Smooth muscle cell of the umbilical artery (primary cell): Measurements from ENCODE around the gene KRTAP9-6. TPM values are rescaled to one million over a fixed set of nuclear protein-coding genes. Genes with fewer than 3 reads are reported as not detected.

Experiments used
- total RNA-seq: library from RNA; depleted of rRNA; stranded (reverse); fragments of >200 nt; gene quantifications from 2 replicates; pipeline ENCODE4 v1.2.3, GENCODE V29; 2014

Gene KRTAP9-6
- total RNA-seq, result not detected in 2 replicates

GRCh38 chr17:41265078-41265477 is at the start of gene KRTAP9-6:
KRTAP9-6 (plus strand) TSS chr17:41265378; CDS start chr17:41265378, 0 bp downstream.

GRCh38 chr17:41226598-41227095 is 38.5 kb upstream of the KRTAP9-6 start, which contains the start of gene KRTAP9-2:
KRTAP9-2 (plus strand) TSS chr17:41226648; CDS start chr17:41226655, 7 bp downstream.

DNA sequence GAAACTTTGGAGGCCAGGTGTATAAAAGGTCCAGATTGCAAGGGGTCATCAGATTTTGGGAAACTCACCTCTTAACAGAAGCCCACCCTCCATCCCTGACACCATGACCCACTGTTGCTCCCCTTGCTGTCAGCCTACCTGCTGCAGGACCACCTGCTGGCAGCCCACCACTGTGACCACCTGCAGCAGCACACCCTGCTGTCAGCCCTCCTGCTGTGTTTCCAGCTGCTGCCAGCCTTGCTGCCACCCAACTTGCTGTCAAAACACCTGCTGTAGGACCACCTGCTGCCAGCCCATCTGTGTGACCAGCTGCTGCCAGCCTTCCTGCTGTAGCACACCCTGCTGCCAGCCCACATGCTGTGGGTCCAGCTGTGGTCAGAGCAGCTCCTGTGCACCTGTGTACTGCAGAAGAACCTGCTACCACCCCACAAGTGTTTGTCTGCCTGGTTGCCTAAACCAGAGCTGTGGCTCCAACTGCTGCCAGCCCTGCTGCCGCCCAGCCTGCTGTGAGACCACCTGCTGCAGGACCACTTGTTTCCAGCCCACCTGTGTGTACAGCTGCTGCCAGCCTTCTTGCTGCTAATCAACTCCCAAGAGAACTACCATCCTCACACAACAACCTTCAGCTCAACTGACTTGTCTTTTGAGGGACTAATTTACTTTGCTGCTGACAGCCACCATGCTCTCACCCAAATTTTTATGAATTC is 32.6 kb upstream of the KRTAP9-6 start, which contains the start of gene KRTAP9-3:
KRTAP9-3 (plus strand) TSS at position 51 of the 707 bp plus-strand sequence; CDS start at position 104, 53 bp downstream.

GRCh38 chr17:41237949-41238437 is 27.2 kb upstream of the KRTAP9-6 start, which contains the start of gene KRTAP9-8:
KRTAP9-8 (plus strand) TSS chr17:41237999; CDS start chr17:41238052, 53 bp downstream.

GRCh38 chr17:41249637-41250240 is 15.4 kb upstream of the KRTAP9-6 start, which contains the start of gene KRTAP9-4:
KRTAP9-4 (plus strand) TSS chr17:41249687; CDS start chr17:41249721, 34 bp downstream.

GRCh38 chr17:41255381-41256290 is 9.5 kb upstream of the KRTAP9-6 start, which contains the start of gene KRTAP9-9:
KRTAP9-9 (plus strand) TSS chr17:41255384.

GRCh38 chr17:41275648-41276190 is 10.5 kb downstream of the KRTAP9-6 start, which contains the start of gene KRTAP9-7:
KRTAP9-7 (plus strand) TSS chr17:41275698; CDS start chr17:41275698, 0 bp downstream.

GRCh38 chr17:41301916-41302901 is 37.0 kb downstream of the KRTAP9-6 start, which contains the start of gene KRTAP29-1:
KRTAP29-1 (minus strand) TSS chr17:41302851; CDS start chr17:41302851, 0 bp downstream.

DNA sequence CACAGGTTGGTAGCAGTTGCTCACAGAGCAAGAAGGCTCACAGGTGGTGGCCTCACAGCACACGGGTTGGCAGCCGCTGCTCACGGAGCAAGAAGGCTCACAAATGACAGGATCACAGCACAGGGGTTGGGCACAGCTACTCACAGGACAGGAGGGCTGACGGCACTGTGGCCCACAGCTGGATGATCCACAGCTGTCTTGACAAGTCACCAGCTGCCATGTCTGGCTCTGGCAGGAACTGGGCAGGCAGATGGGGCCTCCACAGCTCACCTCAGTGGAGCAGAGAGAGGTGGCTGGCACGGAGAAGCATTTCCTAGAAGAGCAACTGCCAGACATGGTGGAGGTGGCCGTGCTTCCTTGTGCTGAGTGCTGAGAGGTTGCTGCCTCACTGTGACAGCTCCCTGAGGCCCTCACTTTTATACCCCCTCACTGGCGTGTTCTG is 43.8 kb downstream of the KRTAP9-6 start, which contains the start of gene KRTAP16-1:
KRTAP16-1 (minus strand) TSS at position 392 of the 442 bp plus-strand sequence; CDS start at position 336, 56 bp downstream.

GRCh38 chr17:41315204-41315794 is 50.1 kb downstream of the KRTAP9-6 start, which contains the start of gene KRTAP17-1:
KRTAP17-1 (minus strand) TSS chr17:41315710; CDS start chr17:41315650, 60 bp downstream.

Other genes starting within 250 kb of the KRTAP9-6 start
- 0.23 and 0.30 TPM in 2 replicates for gene KRTAP1-5, start 238.2 kb upstream of the KRTAP9-6 start, total RNA-seq
- not detected in 2 replicates for gene KRTAP1-4, start 235.2 kb upstream of the KRTAP9-6 start, total RNA-seq
- not detected in 2 replicates for gene KRTAP1-3, start 230.5 kb upstream of the KRTAP9-6 start, total RNA-seq
- gene KRTAP1-1, start 223.9 kb upstream of the KRTAP9-6 start, total RNA-seq, result not detected in 2 replicates
- gene KRTAP2-1, start 218.1 kb upstream of the KRTAP9-6 start, total RNA-seq, result not detected in 2 replicates
- gene KRTAP2-2, start 210.1 kb upstream of the KRTAP9-6 start, total RNA-seq, result not detected in 2 replicates
- gene KRTAP2-3, start 205.3 kb upstream of the KRTAP9-6 start, total RNA-seq, result 0.65 TPM in 1 of 2 replicates, not detected in the other
- not detected in 2 replicates for gene KRTAP2-4, start 199.5 kb upstream of the KRTAP9-6 start, total RNA-seq
- gene KRTAP4-7, start 181.2 kb upstream of the KRTAP9-6 start, total RNA-seq, result not detected in 2 replicates
- not detected in 2 replicates for gene KRTAP4-8, start 167.2 kb upstream of the KRTAP9-6 start, total RNA-seq
- gene KRTAP4-16, start 163.2 kb upstream of the KRTAP9-6 start, total RNA-seq, result not detected in 2 replicates
- gene KRTAP4-9, start 160.0 kb upstream of the KRTAP9-6 start, total RNA-seq, result not detected in 2 replicates
- gene KRTAP4-11, start 147.0 kb upstream of the KRTAP9-6 start, total RNA-seq, result not detected in 2 replicates
- gene KRTAP4-12, start 141.2 kb upstream of the KRTAP9-6 start, total RNA-seq, result not detected in 2 replicates
- gene KRTAP4-6, start 124.8 kb upstream of the KRTAP9-6 start, total RNA-seq, result not detected in 2 replicates
- gene KRTAP4-5, start 115.6 kb upstream of the KRTAP9-6 start, total RNA-seq, result not detected in 2 replicates
- not detected in 2 replicates for gene KRTAP4-4, start 104.6 kb upstream of the KRTAP9-6 start, total RNA-seq
- gene KRTAP4-3, start 97.2 kb upstream of the KRTAP9-6 start, total RNA-seq, result not detected in 2 replicates
- not detected in 2 replicates for gene KRTAP4-2, start 87.2 kb upstream of the KRTAP9-6 start, total RNA-seq
- not detected in 2 replicates for gene KRTAP4-1, start 80.5 kb upstream of the KRTAP9-6 start, total RNA-seq
- not detected in 2 replicates for gene KRTAP9-1, start 75.5 kb upstream of the KRTAP9-6 start, total RNA-seq
- not detected in 2 replicates for gene KRTAP9-2, start 38.7 kb upstream of the KRTAP9-6 start, total RNA-seq
- gene KRTAP9-3, start 32.9 kb upstream of the KRTAP9-6 start, total RNA-seq, result not detected in 2 replicates
- gene KRTAP9-8, start 27.4 kb upstream of the KRTAP9-6 start, total RNA-seq, result not detected in 2 replicates
- gene KRTAP9-4, start 15.7 kb upstream of the KRTAP9-6 start, total RNA-seq, result not detected in 2 replicates
- gene KRTAP9-9, start 10.0 kb upstream of the KRTAP9-6 start, total RNA-seq, result not detected in 2 replicates
- gene KRTAP9-7, start 10.3 kb downstream of the KRTAP9-6 start, total RNA-seq, result not detected in 2 replicates
- gene KRTAP29-1, start 37.5 kb downstream of the KRTAP9-6 start, total RNA-seq, result not detected in 2 replicates
- not detected in 2 replicates for gene KRTAP16-1, start 43.9 kb downstream of the KRTAP9-6 start, total RNA-seq
- not detected in 2 replicates for gene KRTAP17-1, start 50.3 kb downstream of the KRTAP9-6 start, total RNA-seq
- not detected in 2 replicates for gene KRT33A, start 85.5 kb downstream of the KRTAP9-6 start, total RNA-seq
- 0.30 and 0.32 TPM in 2 replicates for gene KRT33B, start 104.4 kb downstream of the KRTAP9-6 start, total RNA-seq
- gene KRT34, start 116.9 kb downstream of the KRTAP9-6 start, total RNA-seq, result 0.89 and 6.6 TPM in 2 replicates
- gene KRT31, start 132.2 kb downstream of the KRTAP9-6 start, total RNA-seq, result not detected in 2 replicates
- gene KRT37, start 159.2 kb downstream of the KRTAP9-6 start, total RNA-seq, result not detected in 2 replicates
- not detected in 2 replicates for gene KRT38, start 175.6 kb downstream of the KRTAP9-6 start, total RNA-seq
- 0.09 TPM in 1 of 2 replicates, not detected in the other for gene KRT32, start 202.0 kb downstream of the KRTAP9-6 start, total RNA-seq
- gene KRT35, start 215.8 kb downstream of the KRTAP9-6 start, total RNA-seq, result not detected in 2 replicates
- not detected in 2 replicates for gene KRT36, start 224.5 kb downstream of the KRTAP9-6 start, total RNA-seq
- gene KRT13, start 240.2 kb downstream of the KRTAP9-6 start, total RNA-seq, result 0.30 and 0.46 TPM in 2 replicates